Measurements from ENCODE around the gene CRAMP1.

Gene CRAMP1

DNA sequence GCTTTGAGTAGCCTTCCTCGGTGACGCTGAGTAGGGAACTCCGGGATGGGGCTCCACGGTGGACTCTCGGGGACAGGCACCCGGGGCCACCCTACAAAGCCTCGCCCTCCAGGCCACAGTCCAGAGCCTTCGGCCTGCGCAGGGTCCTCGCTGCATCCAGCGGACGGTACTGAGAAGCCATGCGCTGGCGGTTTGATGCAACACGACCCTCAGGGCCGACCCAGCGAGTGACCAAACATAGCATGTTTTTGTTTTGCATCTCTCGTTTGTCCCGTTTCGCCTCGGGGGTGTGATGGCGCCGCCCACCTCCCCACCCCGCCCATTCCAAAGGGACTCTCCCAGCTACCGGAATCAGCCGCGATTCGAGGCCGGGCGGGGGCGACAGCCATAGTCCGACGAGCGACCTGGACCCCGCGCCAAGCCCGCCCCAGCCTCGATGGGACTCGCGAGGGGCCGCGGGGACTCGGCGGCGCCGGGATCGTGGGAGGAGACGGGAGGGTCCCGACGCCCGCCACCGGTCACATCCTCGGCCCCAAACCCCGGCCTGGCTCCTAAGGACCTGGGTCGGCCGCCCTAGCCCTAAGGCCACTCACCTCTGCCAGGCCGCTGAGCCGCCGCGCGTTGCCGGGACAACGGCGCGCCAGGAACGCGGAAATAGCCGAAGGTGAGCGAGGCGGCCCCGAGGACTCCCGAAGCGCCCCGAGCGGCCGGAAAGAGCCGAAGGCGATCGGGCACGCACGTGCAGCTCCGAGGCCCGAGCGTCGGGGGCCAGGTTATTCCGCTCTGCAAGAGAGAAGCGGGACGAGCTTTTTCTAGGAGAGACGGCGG is 1.9 kb upstream of the CRAMP1 start:
- TF ChIP-seq, protein P1, sequence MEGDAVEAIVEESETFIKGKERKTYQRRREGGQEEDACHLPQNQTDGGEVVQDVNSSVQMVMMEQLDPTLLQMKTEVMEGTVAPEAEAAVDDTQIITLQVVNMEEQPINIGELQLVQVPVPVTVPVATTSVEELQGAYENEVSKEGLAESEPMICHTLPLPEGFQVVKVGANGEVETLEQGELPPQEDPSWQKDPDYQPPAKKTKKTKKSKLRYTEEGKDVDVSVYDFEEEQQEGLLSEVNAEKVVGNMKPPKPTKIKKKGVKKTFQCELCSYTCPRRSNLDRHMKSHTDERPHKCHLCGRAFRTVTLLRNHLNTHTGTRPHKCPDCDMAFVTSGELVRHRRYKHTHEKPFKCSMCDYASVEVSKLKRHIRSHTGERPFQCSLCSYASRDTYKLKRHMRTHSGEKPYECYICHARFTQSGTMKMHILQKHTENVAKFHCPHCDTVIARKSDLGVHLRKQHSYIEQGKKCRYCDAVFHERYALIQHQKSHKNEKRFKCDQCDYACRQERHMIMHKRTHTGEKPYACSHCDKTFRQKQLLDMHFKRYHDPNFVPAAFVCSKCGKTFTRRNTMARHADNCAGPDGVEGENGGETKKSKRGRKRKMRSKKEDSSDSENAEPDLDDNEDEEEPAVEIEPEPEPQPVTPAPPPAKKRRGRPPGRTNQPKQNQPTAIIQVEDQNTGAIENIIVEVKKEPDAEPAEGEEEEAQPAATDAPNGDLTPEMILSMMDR (conservative IDR thresholded peaks at IDR 0.05; ENCODE audit: low read depth, low read length), result no peak
- H3K4me3 ChIP-seq (ENCODE audit: low read length), result peak overlapping the region; percentile 71
- DNase-seq (ENCODE audit: low read depth), result peak; percentile 37

DNA sequence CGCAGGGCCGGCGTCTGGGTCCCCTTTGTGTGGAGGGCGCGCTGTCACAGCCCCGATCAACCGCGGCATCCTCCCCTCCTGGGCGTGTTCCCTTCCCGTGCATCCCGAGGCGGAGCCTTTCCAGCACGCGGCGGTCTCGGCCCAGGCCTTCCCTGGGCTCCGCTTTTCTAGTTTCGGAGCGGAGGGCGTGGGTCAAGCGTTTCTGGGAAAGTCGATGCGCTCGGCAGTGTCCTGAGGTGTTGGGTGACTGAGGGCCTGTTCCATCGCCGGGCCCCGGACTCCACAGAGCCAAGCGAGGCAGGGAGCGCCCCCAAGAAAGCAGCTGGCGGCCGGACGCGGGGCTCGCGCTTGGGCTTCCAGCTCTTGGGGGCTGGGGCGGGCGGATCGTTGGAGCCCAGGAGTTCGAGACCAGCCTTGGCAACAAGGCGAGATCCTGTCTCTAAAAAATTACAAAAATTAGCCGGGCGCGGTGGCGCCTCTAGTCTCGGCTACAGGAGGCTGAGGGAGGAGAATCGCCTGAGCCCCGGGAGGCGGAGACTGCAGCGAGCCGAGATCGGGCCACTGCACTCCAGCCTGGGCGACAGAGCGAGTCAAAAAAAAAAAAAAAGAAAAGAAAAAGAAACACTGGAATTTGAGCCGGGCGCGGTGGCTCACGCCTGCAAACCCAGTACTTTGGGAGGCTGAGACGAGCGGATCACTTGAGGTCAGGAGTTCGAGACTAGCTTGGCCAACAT is 1.1 kb upstream of the CRAMP1 start:
- TF ChIP-seq, protein P1 (conservative IDR thresholded peaks at IDR 0.05; ENCODE audit: low read depth, low read length), result no peak
- DNase-seq (ENCODE audit: low read depth), result no peak
- H3K4me3 ChIP-seq (ENCODE audit: low read length), result peak overlapping the region; percentile 71

DNA sequence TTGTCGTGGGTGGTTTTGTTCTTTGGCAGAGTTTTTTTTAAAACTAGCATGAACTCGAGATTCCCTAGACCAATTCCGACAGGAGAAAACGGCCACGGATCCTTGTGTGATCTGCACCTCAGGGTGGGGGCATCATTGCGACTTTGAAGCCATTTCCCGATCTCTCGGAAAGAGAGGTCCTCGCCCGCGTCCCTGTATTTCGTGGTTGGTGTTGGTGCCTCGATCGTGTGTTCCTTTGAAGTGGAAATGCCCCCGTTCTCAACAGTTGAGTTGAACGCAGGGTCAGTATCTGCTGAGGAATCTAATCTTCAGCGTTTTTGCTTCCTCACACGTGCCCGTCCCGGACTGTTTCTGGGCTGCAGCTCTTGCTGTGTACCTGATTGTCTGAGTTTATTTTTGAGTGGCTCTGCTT is 1.1 kb downstream of the CRAMP1 start:
- TF ChIP-seq, protein P1 (conservative IDR thresholded peaks at IDR 0.05; ENCODE audit: low read depth, low read length), result no peak
- no peak for DNase-seq (ENCODE audit: low read depth)
- peak overlapping the region; percentile 82 for H3K4me3 ChIP-seq (ENCODE audit: low read length)

DNA sequence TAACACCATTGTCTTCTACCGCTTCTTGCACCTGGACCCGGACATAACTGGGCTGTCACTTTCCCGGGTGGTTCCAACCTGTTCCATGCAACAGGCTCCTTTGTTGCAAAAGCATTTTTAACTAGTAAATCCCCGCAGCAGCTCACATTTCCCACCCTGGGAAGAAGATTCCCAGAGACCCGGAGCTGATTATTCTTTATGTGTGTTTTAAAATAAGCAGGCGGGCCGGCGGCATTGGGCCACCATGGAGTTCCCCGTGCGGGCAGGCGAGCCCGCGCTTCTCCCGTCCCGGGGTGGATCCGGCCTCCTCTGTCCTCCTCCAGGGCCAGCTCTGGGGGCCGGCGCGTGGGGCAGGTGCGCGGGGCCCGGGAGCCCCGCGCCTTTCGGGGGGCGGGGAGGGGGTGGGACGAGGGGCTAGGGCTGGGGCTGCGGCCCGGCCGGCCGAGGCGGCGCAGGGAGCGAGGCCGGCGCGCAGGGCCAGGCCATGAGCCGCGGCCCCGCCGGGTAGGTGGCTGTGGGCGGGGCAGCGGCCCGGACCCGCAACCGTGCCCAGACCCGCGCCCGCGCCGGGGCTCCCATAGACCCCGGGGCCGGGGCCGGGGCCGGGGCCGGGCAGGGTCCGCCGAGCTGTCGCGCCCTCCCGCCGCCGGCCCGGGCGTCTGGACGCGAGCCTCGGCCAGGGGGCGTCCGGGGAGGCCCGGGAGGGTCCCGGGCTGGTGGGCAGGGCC is 1.7 kb downstream of the CRAMP1 start:
- TF ChIP-seq, protein P1 (conservative IDR thresholded peaks at IDR 0.05; ENCODE audit: low read depth, low read length), result no peak
- peak overlapping the region; percentile 82 for H3K4me3 ChIP-seq (ENCODE audit: low read length)
- no peak for DNase-seq (ENCODE audit: low read depth)

DNA sequence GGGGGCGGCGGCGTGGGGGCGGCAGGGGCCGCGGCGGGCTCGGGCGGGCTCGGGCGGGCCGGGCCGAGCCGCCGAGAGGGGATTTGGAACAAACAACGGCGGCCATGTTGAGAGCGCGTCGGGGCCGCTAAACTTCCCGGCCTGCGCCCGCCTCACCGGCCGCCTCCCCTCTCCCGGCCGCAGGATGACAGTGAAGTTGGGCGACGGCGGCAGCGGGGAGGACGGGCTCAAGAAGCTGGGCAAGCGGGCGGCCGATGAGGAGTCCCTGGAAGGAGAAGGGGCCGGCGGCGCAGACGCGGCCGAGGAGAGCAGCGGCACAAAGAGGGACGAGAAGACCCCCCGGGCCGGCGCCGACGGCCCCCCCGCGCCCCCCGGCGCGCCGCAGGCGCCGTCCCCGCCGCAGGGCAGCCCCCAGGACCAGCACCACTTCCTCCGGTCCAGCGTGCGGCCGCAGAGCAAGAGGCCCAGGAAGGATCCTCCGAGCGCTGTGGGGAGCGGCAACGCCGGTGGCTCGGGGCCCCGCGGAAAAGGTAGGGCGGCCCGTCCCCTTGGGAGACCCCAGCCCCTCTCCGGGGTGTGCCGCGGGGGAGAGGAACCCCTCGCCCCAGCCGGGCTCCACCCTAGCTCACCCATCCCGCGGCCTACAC is 2.4 kb downstream of the CRAMP1 start:
- H3K4me3 ChIP-seq (ENCODE audit: low read length), result peak overlapping the region; percentile 68
- no peak for DNase-seq (ENCODE audit: low read depth)
- TF ChIP-seq, protein P1 (conservative IDR thresholded peaks at IDR 0.05; ENCODE audit: low read depth, low read length), result no peak

DNA sequence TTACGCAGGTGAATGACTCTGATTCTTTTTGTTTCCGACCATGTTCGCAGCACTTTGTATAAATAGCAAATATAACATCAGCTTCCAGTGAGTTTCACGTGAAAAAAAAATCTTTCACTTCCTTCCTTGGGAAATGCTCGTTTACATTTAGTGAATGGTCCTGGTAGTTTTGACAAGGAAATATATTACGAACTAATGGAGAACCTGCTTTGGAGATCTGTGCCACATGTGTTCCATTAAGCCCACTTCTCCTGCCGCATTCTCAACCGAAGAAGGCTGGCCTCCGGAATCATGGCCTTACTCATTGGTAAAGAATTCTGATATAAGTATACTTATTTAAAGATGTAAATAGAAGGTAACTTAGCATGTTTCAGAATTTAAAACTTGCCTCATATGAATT is 3.6 kb downstream of the CRAMP1 start:
- no peak for DNase-seq (ENCODE audit: low read depth)
- TF ChIP-seq, protein P1 (conservative IDR thresholded peaks at IDR 0.05; ENCODE audit: low read depth, low read length), result no peak
- peak overlapping the region; percentile 68 for H3K4me3 ChIP-seq (ENCODE audit: low read length)

Measured in retinal pigment epithelial cell (primary cell).